H1 (cell line): ENCODE results near the gene SLC25A3. TPM values are rescaled to one million over a fixed set of nuclear protein-coding genes. Genes with fewer than 3 reads are reported as not detected.

ENCODE experiments used
- CTCF ChIA-PET: fragments of 300-600 bp; sonication (Branson Sonifier 250); formaldehyde crosslinking; loops from one replicate; lab custom pipeline; 2021; ENCODE audit not compliant: partially characterized antibody; lab: Charles Lee
- POLR2A ChIA-PET: fragments of 300-600 bp; sonication (Branson Sonifier 250); formaldehyde crosslinking; loops from one replicate; lab custom pipeline; 2021; ENCODE audit warnings: inconsistent platforms; ENCODE audit not compliant: partially characterized antibody; lab: Charles Lee
- DNase-seq, 2 experiments: peaks; one replicate each; pipeline versions ENCODE4 v3.0.0 to v3.0.0-alpha.2; 2010 to 2022; ENCODE audit warnings: low spot score in 2 of 2, low read depth in 1 of 2, mixed read lengths in 1 of 2
- FAIRE-seq: peaks from 2 replicates; lab custom pipeline; 2011; peaks lifted over from hg19 to GRCh38; lab: Jason Lieb, UNC
- H2AFZ ChIP-seq: 2 replicates; pipeline ENCODE4 v1.8.1; 2012; ENCODE audit warnings: low read length, inconsistent platforms
- H2AK5ac ChIP-seq: 2 replicates; pipeline ENCODE4 v1.6.1; 2013; ENCODE audit warnings: low read depth, low read length
- H2BK120ac ChIP-seq: replicated peaks from 2 replicates; pipeline ENCODE3; 2013; ENCODE audit warnings: low read depth, low read length, inconsistent platforms
- H2BK12ac ChIP-seq: 2 replicates; pipeline ENCODE4 v1.6.1; 2013; ENCODE audit warnings: low read depth, low read length
- H2BK15ac ChIP-seq: 2 replicates; pipeline ENCODE4 v1.6.1; 2013; ENCODE audit warnings: low read length
- H2BK20ac ChIP-seq: 2 replicates; pipeline ENCODE4 v1.6.1; 2013; ENCODE audit warnings: low read length
- H2BK5ac ChIP-seq: 2 replicates; pipeline ENCODE4 v1.6.1; 2013; ENCODE audit warnings: low read depth, low read length
- H3K14ac ChIP-seq: 2 replicates; pipeline ENCODE4 v1.6.1; 2013; ENCODE audit warnings: inconsistent platforms; ENCODE audit not compliant: insufficient read length
- H3K18ac ChIP-seq: 2 replicates; pipeline ENCODE4 v1.6.1; 2013; ENCODE audit warnings: low read length; ENCODE audit errors: extremely low read depth
- H3K23ac ChIP-seq: 2 replicates; pipeline ENCODE4 v1.6.1; 2013; ENCODE audit warnings: inconsistent platforms; ENCODE audit not compliant: insufficient read length
- H3K23me2 ChIP-seq: 2 replicates; pipeline ENCODE4 v1.6.1; 2013; ENCODE audit warnings: low read depth, low read length
- H3K27ac ChIP-seq: 2 replicates; pipeline ENCODE4 v1.6.1; 2011; ENCODE audit warnings: low read depth, low read length, inconsistent platforms
- H3K27me3 ChIP-seq, 4 experiments: replicated peaks in 1 of 4; 1 replicate in 1 of 4; 2 replicates in 3 of 4; pipeline versions ENCODE4 v1.6.1 to v1.8.1; 2011 to 2013; ENCODE audit warnings: low read length in 3 of 4, mild to moderate bottlenecking in 3 of 4, inconsistent platforms in 2 of 4, mixed read lengths in 2 of 4, moderate library complexity in 1 of 4; ENCODE audit not compliant: control insufficient read depth in 3 of 4, insufficient read depth in 3 of 4; ENCODE audit errors: extremely low read depth in 1 of 4
- H3K36me3 ChIP-seq, 4 experiments: 2 replicates each; pipeline versions ENCODE4 v1.6.1 to v1.8.1; 2011 to 2013; ENCODE audit warnings: mild to moderate bottlenecking in 4 of 4, low read length in 3 of 4, moderate library complexity in 2 of 4, control low read depth in 1 of 4, inconsistent platforms in 1 of 4; ENCODE audit not compliant: insufficient read depth in 4 of 4, control insufficient read depth in 2 of 4
- H3K4ac ChIP-seq: replicated peaks from 2 replicates; pipeline ENCODE3; 2013; ENCODE audit warnings: low read length, low read depth, mixed read lengths, inconsistent platforms; ENCODE audit not compliant: insufficient read length
- H3K4me1 ChIP-seq, 4 experiments: replicated peaks in 1 of 4; 1 replicate in 1 of 4; 2 replicates in 3 of 4; pipeline versions ENCODE4 v1.6.1 to v1.8.1; 2011 to 2013; ENCODE audit warnings: low read length in 3 of 4, inconsistent platforms in 2 of 4, mixed read lengths in 1 of 4; ENCODE audit not compliant: insufficient read depth in 4 of 4, control insufficient read depth in 3 of 4
- H3K4me2 ChIP-seq, 2 experiments: 2 replicates each; pipeline versions ENCODE4 v1.6.1 to v1.8.1; 2011 to 2013; ENCODE audit warnings: low read depth in 2 of 2, low read length in 2 of 2, control low read depth in 1 of 2, inconsistent platforms in 1 of 2, mild to moderate bottlenecking in 1 of 2; ENCODE audit not compliant: insufficient read depth in 1 of 2
- H3K4me3 ChIP-seq, 4 experiments: fragments of 200-600, 300-600 bp in 1 of 4; sonication (generic), shearing (Covaris generic), sonication (Bioruptor Twin) in 1 of 4; 2 replicates each; pipeline versions ENCODE4 v1.5.1 to v1.8.1; 2011 to 2016; ENCODE audit warnings: low read length in 4 of 4, low read depth in 3 of 4, control low read depth in 2 of 4, inconsistent platforms in 2 of 4, mild to moderate bottlenecking in 2 of 4, mixed read lengths in 1 of 4, moderate library complexity in 1 of 4; ENCODE audit not compliant: insufficient read depth in 2 of 4; ENCODE audit errors: extremely low read depth in 1 of 4
- H3K56ac ChIP-seq: replicated peaks from 2 replicates; pipeline ENCODE3; 2013; ENCODE audit warnings: low read depth, mild to moderate bottlenecking, mixed read lengths, low read length, inconsistent platforms; ENCODE audit not compliant: insufficient read length
- H3K79me1 ChIP-seq: 2 replicates; pipeline ENCODE4 v1.6.1; 2013; ENCODE audit warnings: low read depth, low read length, control low read depth
- H3K79me2 ChIP-seq, 2 experiments: 2 replicates each; pipeline versions ENCODE4 v1.6.1 to v1.8.1; 2012 to 2013; ENCODE audit warnings: low read length in 2 of 2, mild to moderate bottlenecking in 2 of 2, inconsistent platforms in 1 of 2; ENCODE audit not compliant: insufficient read depth in 2 of 2, control insufficient read depth in 1 of 2
- H3K9ac ChIP-seq, 4 experiments: replicated peaks in 1 of 4; 1 replicate in 1 of 4; 2 replicates in 3 of 4; pipeline versions ENCODE4 v1.6.1 to v1.8.1; 2011 to 2013; ENCODE audit warnings: low read depth in 3 of 4, low read length in 3 of 4, control low read depth in 2 of 4, mild to moderate bottlenecking in 2 of 4, moderate library complexity in 2 of 4, inconsistent platforms in 1 of 4; ENCODE audit errors: extremely low read depth in 1 of 4
- H3K9me3 ChIP-seq, 2 experiments: 2 replicates each; pipeline versions ENCODE4 v1.6.1 to v1.8.1; 2012 to 2013; ENCODE audit warnings: mild to moderate bottlenecking in 2 of 2, moderate library complexity in 2 of 2, control low read depth in 1 of 2, inconsistent platforms in 1 of 2, low read depth in 1 of 2, low read length in 1 of 2, mixed read lengths in 1 of 2; ENCODE audit not compliant: insufficient read depth in 2 of 2
- H4K20me1 ChIP-seq, 2 experiments: replicated peaks in 1 of 2; 2 replicates each; pipeline versions ENCODE3 to v1.8.1; 2011 to 2013; ENCODE audit warnings: inconsistent platforms in 2 of 2, low read length in 2 of 2, mild to moderate bottlenecking in 1 of 2; ENCODE audit not compliant: insufficient read depth in 2 of 2, control insufficient read depth in 1 of 2
- H4K5ac ChIP-seq: 2 replicates; pipeline ENCODE4 v1.6.1; 2013; ENCODE audit warnings: low read length, low read depth, mixed read lengths, inconsistent platforms; ENCODE audit not compliant: insufficient read length
- H4K8ac ChIP-seq: 2 replicates; pipeline ENCODE4 v1.8.0; 2013; ENCODE audit warnings: mild to moderate bottlenecking, moderate library complexity, low read length, inconsistent platforms; ENCODE audit not compliant: insufficient read depth; ENCODE audit errors: extremely low read depth
- H4K91ac ChIP-seq: replicated peaks from 2 replicates; pipeline ENCODE3; 2013; ENCODE audit warnings: low read length, mixed read lengths, inconsistent platforms; ENCODE audit not compliant: insufficient read length
- ASH2L ChIP-seq: fragments of 200-600, 300-600 bp; sonication (generic); IDR thresholded peaks from one replicate; pipeline ENCODE4 v1.7.1; 2017; ENCODE audit warnings: low read length
- CHD1 ChIP-seq: IDR thresholded peaks from 2 replicates; pipeline ENCODE4 v1.6.1; 2012; ENCODE audit warnings: low read depth, low read length, improper control_type of control experiment
- EZH2 ChIP-seq: fragments of 200-600 bp; sonication (generic); IDR thresholded peaks from 2 replicates; pipeline ENCODE4 v1.7.1; 2012; ENCODE audit warnings: low read depth, mild to moderate bottlenecking, moderate library complexity, low read length, inconsistent platforms; ENCODE audit not compliant: severe bottlenecking
- KDM4A ChIP-seq: IDR thresholded peaks from one replicate; pipeline ENCODE4 v1.7.1; 2012; ENCODE audit warnings: low read depth, mild to moderate bottlenecking, moderate library complexity, low read length, inconsistent platforms; ENCODE audit not compliant: severe bottlenecking
- POU5F1 ChIP-seq: IDR thresholded peaks from 2 replicates; pipeline ENCODE4 v1.6.1; 2011; ENCODE audit warnings: low read depth, mild to moderate bottlenecking, low read length, moderate library complexity
- RAD21 ChIP-seq, 2 experiments: IDR thresholded peaks in 1 of 2; conservative IDR thresholded peaks in 1 of 2; 2 replicates each; pipeline ENCODE4 v1.6.1; 2011; ENCODE audit warnings: low read depth in 2 of 2, low read length in 2 of 2, improper control_type of control experiment in 1 of 2, inconsistent platforms in 1 of 2, mild to moderate bottlenecking in 1 of 2, moderate library complexity in 1 of 2
- WGBS, 2 experiments: shearing (Covaris generic) in 1 of 2; methylation state at CpG; one replicate each; pipeline versions ENCODE4 v1.1.6 to v1.1.7; 2013 to 2015; ENCODE audit warnings: low lambda C conversion rate in 2 of 2, mixed read lengths in 2 of 2, inconsistent platforms in 1 of 2, low coverage in 1 of 2, missing lambda C conversion rate in 1 of 2; ENCODE audit not compliant: insufficient replicate concordance in 2 of 2, insufficient coverage in 1 of 2, insufficient read length in 1 of 2; ENCODE audit errors: extremely low coverage in 1 of 2, missing lambda C conversion rate in 1 of 2; 5-methylcytosine and 5-hydroxymethylcytosine counted together
- long read RNA-seq, 2 experiments: library from RNA in 1 of 2; library from capped mRNA in 1 of 2; stranded (forward); transcript quantifications; one replicate each; pipeline ENCODE4 v2.0.0, GENCODE V29; 2021; ENCODE audit warnings: inconsistent platforms in 1 of 2
- polyA minus RNA-seq, 3 experiments: library from RNA; depleted of rRNA, polyadenylated mRNA; stranded (reverse); fragments of >200 nt; gene quantifications; 1 replicate in 2 of 3; 2 replicates in 1 of 3; pipeline ENCODE4 v1.2.3, GENCODE V29; 2011
- polyA plus RNA-seq, 7 experiments: library from polyadenylated mRNA; depleted of rRNA in 3 of 7; stranded (reverse) in 5 of 7; unstranded in 2 of 7; fragments of >200 nt in 5 of 7; fragments of 200-250 nt in 2 of 7; gene quantifications; 1 replicate in 5 of 7; 2 replicates in 1 of 7; 4 replicates in 1 of 7; pipeline versions ENCODE4 v1.2.1 to v1.2.3, GENCODE V29; 2011 to 2013; ENCODE audit warnings: missing spikeins in 2 of 7, mixed read lengths in 2 of 7
- total RNA-seq: library from RNA; stranded (reverse); fragmentation: NEBNext Ultra II Directional; extraction: Animal tissue kit (Norgen Biotek cat#: 25700); gene quantifications from 2 replicates; pipeline ENCODE4 v1.2.1, GENCODE V29; 2021
- TF ChIP-seq, protein P1 (sequence below): IDR thresholded peaks from 2 replicates; pipeline ENCODE4 v1.6.1; 2012; ENCODE audit warnings: inconsistent platforms

The SLC25A3 gene
- total RNA-seq, result 709 and 719 TPM in 2 replicates
- 669 and 702 TPM in 2 replicates for polyA plus RNA-seq (2011; rRNA removed)
- 785 TPM for polyA plus RNA-seq (2011; cell fraction: cytosol; rRNA removed)
- 660 TPM for polyA plus RNA-seq (2011; cell fraction: nucleus; rRNA removed)
- polyA plus RNA-seq (2012, experiment 1 of 2), result 669 to 875 TPM (median 708 TPM) in 4 replicates
- polyA plus RNA-seq (2012, experiment 2 of 2), result 698 TPM
- polyA plus RNA-seq (2013, experiment 1 of 2), result 530 TPM
- 535 TPM for polyA plus RNA-seq (2013, experiment 2 of 2)
- polyA minus RNA-seq (2011; rRNA and poly(A)+ RNA removed), result 426 and 552 TPM in 2 replicates
- polyA minus RNA-seq (2011; cell fraction: cytosol; rRNA and poly(A)+ RNA removed), result 524 TPM
- 538 TPM for polyA minus RNA-seq (2011; cell fraction: nucleus; rRNA and poly(A)+ RNA removed)
- long read RNA-seq, experiment 1, full-length matches to known transcripts, result 796 of 1,106 reads
- long read RNA-seq, experiment 1, partial matches to known transcripts, result 177 of 1,106 reads
- long read RNA-seq, experiment 1, other reads (novel, unspliced or antisense), result 133 of 1,106 reads
- long read RNA-seq, experiment 2, full-length matches to known transcripts, result 202 of 240 reads
- long read RNA-seq, experiment 2, partial matches to known transcripts, result 32 of 240 reads
- long read RNA-seq, experiment 2, other reads (novel, unspliced or antisense), result 6 of 240 reads

DNA sequence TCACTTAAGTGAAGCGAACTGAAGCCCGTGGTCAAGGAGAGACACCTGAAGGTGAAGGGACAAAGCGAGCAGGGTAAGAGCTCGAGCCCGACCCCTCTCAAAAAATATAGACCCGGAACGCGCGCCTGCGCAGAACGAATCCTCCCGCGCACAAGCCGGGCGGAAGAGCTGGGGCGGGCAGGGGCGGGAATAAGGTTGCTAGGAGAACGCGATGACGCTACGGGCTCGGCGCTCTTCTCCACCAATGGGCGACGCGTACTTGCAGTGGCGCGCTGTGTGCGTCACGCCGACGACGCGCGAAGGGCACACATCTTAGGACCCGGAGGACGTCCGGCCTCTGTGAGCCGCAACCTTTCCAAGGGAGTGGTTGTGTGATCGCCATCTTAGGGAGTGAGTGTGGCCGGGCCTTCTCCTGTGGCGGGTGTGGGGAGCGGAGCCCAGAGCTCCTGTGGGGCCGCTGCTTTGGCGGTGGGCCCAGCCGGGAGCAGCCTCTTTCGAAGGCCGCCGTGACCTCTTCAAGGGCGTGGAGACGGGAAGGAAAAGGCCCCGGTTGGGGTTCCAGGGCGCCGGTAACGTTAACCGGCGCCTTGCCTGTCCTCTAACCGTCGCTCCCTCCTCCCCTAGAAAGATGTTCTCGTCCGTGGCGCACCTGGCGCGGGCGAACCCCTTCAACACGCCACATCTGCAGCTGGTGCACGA is at the start of gene SLC25A3:
SLC25A3 (plus strand) TSS at position 336 of the 699 bp plus-strand sequence; CDS start at position 629, 293 bp downstream.
- CTCF ChIA-PET, result interaction anchor here (0.8 to 8.9 kb wide), 12 partner anchors 8 to 176 kb away, joined by 3 to 68 read pairs (median 4); no protein-coding TSS in a partner anchor
- 0 out of 2 replicates have a peak within 1 kb of the TSS, but pooled peaks have one; percentile 2 for H2AFZ ChIP-seq
- no peak for FAIRE-seq
- H3K9me3 ChIP-seq, result no peaks in the 10 kb centered on the region
- 3% methylated on average over 29 of the region's 67 CpGs; no CpG with 5 or more reads in 1 of the 2 experiments for WGBS, 2 experiments
- no peak within 1 kb of the TSS for H3K14ac ChIP-seq
- no peak within 1 kb of the TSS for H2AK5ac ChIP-seq
- no peak within 1 kb of the TSS for H3K23ac ChIP-seq
- peaks cover 2% of the 10 kb centered on the region; the same call in 1 of the 2 replicates for H3K23me2 ChIP-seq
- peak within 1 kb of the TSS; percentile 82 for H4K5ac ChIP-seq
- peak within 1 kb of the TSS; percentile 87 to 98 (median 96) for H3K9ac ChIP-seq
- peak within 1 kb of the TSS; percentile 78 for H4K91ac ChIP-seq
- no peaks in the 10 kb centered on the region for H3K79me1 ChIP-seq
- peaks cover 24 to 44% of the 10 kb centered on the region in 2 experiments for H3K79me2 ChIP-seq
- peaks cover 19 to 33% (median 28%) of the 10 kb centered on the region in 4 experiments for H3K36me3 ChIP-seq
- DNase-seq, result peak; percentile 90 to 96
- H3K4me2 ChIP-seq, result peak within 1 kb of the TSS; percentile 81 to 95
- H3K4me1 ChIP-seq, result peaks cover 0 to 9% (median 4%) of the 10 kb centered on the region in 4 experiments; a peak in 2 of 7 replicates
- peak within 1 kb of the TSS; percentile 95 for H3K18ac ChIP-seq
- H2BK12ac ChIP-seq, result no peak within 1 kb of the TSS; the same call in 1 of the 2 replicates
- H4K8ac ChIP-seq, result peak within 1 kb of the TSS; percentile 98; the same call in 1 of the 2 replicates
- H2BK20ac ChIP-seq, result no peak within 1 kb of the TSS
- H2BK15ac ChIP-seq, result no peak within 1 kb of the TSS
- no peak within 1 kb of the TSS for H2BK120ac ChIP-seq
- H3K27me3 ChIP-seq, result no peaks in the 10 kb centered on the region
- H4K20me1 ChIP-seq, result peaks cover 10 to 17% of the 10 kb centered on the region in 2 experiments
- H3K4me3 ChIP-seq, result peak within 1 kb of the TSS; percentile 73 to 99 (median 91)
- H2BK5ac ChIP-seq, result peak within 1 kb of the TSS; percentile 94
- H3K4ac ChIP-seq, result peak within 1 kb of the TSS; percentile 87
- H3K56ac ChIP-seq, result peak within 1 kb of the TSS; percentile 50
- H3K27ac ChIP-seq, result peak within 1 kb of the TSS; percentile 91
- POLR2A ChIA-PET, result interaction anchor here (0.9 to 6.2 kb wide), 25 partner anchors 12 to 194 kb away, joined by 3 to 48 read pairs (median 4); partner anchors contain the start of genes APAF1, IKBIP and TMPO
- TF ChIP-seq KDM4A, result peak; percentile 77
- TF ChIP-seq, protein P1, sequence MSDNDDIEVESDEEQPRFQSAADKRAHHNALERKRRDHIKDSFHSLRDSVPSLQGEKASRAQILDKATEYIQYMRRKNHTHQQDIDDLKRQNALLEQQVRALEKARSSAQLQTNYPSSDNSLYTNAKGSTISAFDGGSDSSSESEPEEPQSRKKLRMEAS, result peak; percentile 67; the same call in 1 of the 2 replicates
- peak; percentile 91 for TF ChIP-seq ASH2L
- no peak for TF ChIP-seq POU5F1
- no peak for TF ChIP-seq EZH2
- no peak for TF ChIP-seq CHD1
- 0 out of 4 replicates have a peak, but pooled peaks of 1 of the 2 experiments have one; percentile 8 for TF ChIP-seq RAD21 (IDR thresholded peaks at IDR 0.05 in 1 of 2, conservative IDR thresholded peaks at IDR 0.05 in 1 of 2; ENCODE audit: low read depth in 2 of 2, low read length in 2 of 2)
